H1 (cell line): ENCODE data around the gene CCDC91. TPM values are rescaled to one million over a fixed set of nuclear protein-coding genes. Genes with fewer than 3 reads are reported as not detected.

Experiments
- CTCF ChIA-PET: fragments of 300-600 bp; sonication (Branson Sonifier 250); formaldehyde crosslinking; loops from one replicate; lab custom pipeline; 2021; ENCODE audit not compliant: partially characterized antibody; lab: Charles Lee
- POLR2A ChIA-PET: fragments of 300-600 bp; sonication (Branson Sonifier 250); formaldehyde crosslinking; loops from one replicate; lab custom pipeline; 2021; ENCODE audit warnings: inconsistent platforms; ENCODE audit not compliant: partially characterized antibody; lab: Charles Lee
- DNase-seq, 2 experiments: peaks; one replicate each; pipeline versions ENCODE4 v3.0.0 to v3.0.0-alpha.2; 2010 to 2022; ENCODE audit warnings: low spot score in 2 of 2, low read depth in 1 of 2, mixed read lengths in 1 of 2
- FAIRE-seq: peaks from 2 replicates; lab custom pipeline; 2011; peaks lifted over from hg19 to GRCh38; lab: Jason Lieb, UNC
- H2AFZ ChIP-seq: 2 replicates; pipeline ENCODE4 v1.8.1; 2012; ENCODE audit warnings: low read length, inconsistent platforms
- H2AK5ac ChIP-seq: 2 replicates; pipeline ENCODE4 v1.6.1; 2013; ENCODE audit warnings: low read depth, low read length
- H2BK120ac ChIP-seq: replicated peaks from 2 replicates; pipeline ENCODE3; 2013; ENCODE audit warnings: low read depth, low read length, inconsistent platforms
- H2BK12ac ChIP-seq: 2 replicates; pipeline ENCODE4 v1.6.1; 2013; ENCODE audit warnings: low read depth, low read length
- H2BK15ac ChIP-seq: 2 replicates; pipeline ENCODE4 v1.6.1; 2013; ENCODE audit warnings: low read length
- H2BK20ac ChIP-seq: 2 replicates; pipeline ENCODE4 v1.6.1; 2013; ENCODE audit warnings: low read length
- H2BK5ac ChIP-seq: 2 replicates; pipeline ENCODE4 v1.6.1; 2013; ENCODE audit warnings: low read depth, low read length
- H3K14ac ChIP-seq: 2 replicates; pipeline ENCODE4 v1.6.1; 2013; ENCODE audit warnings: inconsistent platforms; ENCODE audit not compliant: insufficient read length
- H3K18ac ChIP-seq: 2 replicates; pipeline ENCODE4 v1.6.1; 2013; ENCODE audit warnings: low read length; ENCODE audit errors: extremely low read depth
- H3K23ac ChIP-seq: 2 replicates; pipeline ENCODE4 v1.6.1; 2013; ENCODE audit warnings: inconsistent platforms; ENCODE audit not compliant: insufficient read length
- H3K23me2 ChIP-seq: 2 replicates; pipeline ENCODE4 v1.6.1; 2013; ENCODE audit warnings: low read depth, low read length
- H3K27ac ChIP-seq: 2 replicates; pipeline ENCODE4 v1.6.1; 2011; ENCODE audit warnings: low read depth, low read length, inconsistent platforms
- H3K27me3 ChIP-seq, 4 experiments: replicated peaks in 1 of 4; 1 replicate in 1 of 4; 2 replicates in 3 of 4; pipeline versions ENCODE4 v1.6.1 to v1.8.1; 2011 to 2013; ENCODE audit warnings: low read length in 3 of 4, mild to moderate bottlenecking in 3 of 4, inconsistent platforms in 2 of 4, mixed read lengths in 2 of 4, moderate library complexity in 1 of 4; ENCODE audit not compliant: control insufficient read depth in 3 of 4, insufficient read depth in 3 of 4; ENCODE audit errors: extremely low read depth in 1 of 4
- H3K36me3 ChIP-seq, 4 experiments: 2 replicates each; pipeline versions ENCODE4 v1.6.1 to v1.8.1; 2011 to 2013; ENCODE audit warnings: mild to moderate bottlenecking in 4 of 4, low read length in 3 of 4, moderate library complexity in 2 of 4, control low read depth in 1 of 4, inconsistent platforms in 1 of 4; ENCODE audit not compliant: insufficient read depth in 4 of 4, control insufficient read depth in 2 of 4
- H3K4ac ChIP-seq: replicated peaks from 2 replicates; pipeline ENCODE3; 2013; ENCODE audit warnings: low read length, low read depth, mixed read lengths, inconsistent platforms; ENCODE audit not compliant: insufficient read length
- H3K4me1 ChIP-seq, 4 experiments: replicated peaks in 1 of 4; 1 replicate in 1 of 4; 2 replicates in 3 of 4; pipeline versions ENCODE4 v1.6.1 to v1.8.1; 2011 to 2013; ENCODE audit warnings: low read length in 3 of 4, inconsistent platforms in 2 of 4, mixed read lengths in 1 of 4; ENCODE audit not compliant: insufficient read depth in 4 of 4, control insufficient read depth in 3 of 4
- H3K4me2 ChIP-seq, 2 experiments: 2 replicates each; pipeline versions ENCODE4 v1.6.1 to v1.8.1; 2011 to 2013; ENCODE audit warnings: low read depth in 2 of 2, low read length in 2 of 2, control low read depth in 1 of 2, inconsistent platforms in 1 of 2, mild to moderate bottlenecking in 1 of 2; ENCODE audit not compliant: insufficient read depth in 1 of 2
- H3K4me3 ChIP-seq, 4 experiments: fragments of 200-600, 300-600 bp in 1 of 4; sonication (generic), shearing (Covaris generic), sonication (Bioruptor Twin) in 1 of 4; 2 replicates each; pipeline versions ENCODE4 v1.5.1 to v1.8.1; 2011 to 2016; ENCODE audit warnings: low read length in 4 of 4, low read depth in 3 of 4, control low read depth in 2 of 4, inconsistent platforms in 2 of 4, mild to moderate bottlenecking in 2 of 4, mixed read lengths in 1 of 4, moderate library complexity in 1 of 4; ENCODE audit not compliant: insufficient read depth in 2 of 4; ENCODE audit errors: extremely low read depth in 1 of 4
- H3K56ac ChIP-seq: replicated peaks from 2 replicates; pipeline ENCODE3; 2013; ENCODE audit warnings: low read depth, mild to moderate bottlenecking, mixed read lengths, low read length, inconsistent platforms; ENCODE audit not compliant: insufficient read length
- H3K79me1 ChIP-seq: 2 replicates; pipeline ENCODE4 v1.6.1; 2013; ENCODE audit warnings: low read depth, low read length, control low read depth
- H3K79me2 ChIP-seq, 2 experiments: 2 replicates each; pipeline versions ENCODE4 v1.6.1 to v1.8.1; 2012 to 2013; ENCODE audit warnings: low read length in 2 of 2, mild to moderate bottlenecking in 2 of 2, inconsistent platforms in 1 of 2; ENCODE audit not compliant: insufficient read depth in 2 of 2, control insufficient read depth in 1 of 2
- H3K9ac ChIP-seq, 4 experiments: replicated peaks in 1 of 4; 1 replicate in 1 of 4; 2 replicates in 3 of 4; pipeline versions ENCODE4 v1.6.1 to v1.8.1; 2011 to 2013; ENCODE audit warnings: low read depth in 3 of 4, low read length in 3 of 4, control low read depth in 2 of 4, mild to moderate bottlenecking in 2 of 4, moderate library complexity in 2 of 4, inconsistent platforms in 1 of 4; ENCODE audit errors: extremely low read depth in 1 of 4
- H3K9me3 ChIP-seq, 2 experiments: 2 replicates each; pipeline versions ENCODE4 v1.6.1 to v1.8.1; 2012 to 2013; ENCODE audit warnings: mild to moderate bottlenecking in 2 of 2, moderate library complexity in 2 of 2, control low read depth in 1 of 2, inconsistent platforms in 1 of 2, low read depth in 1 of 2, low read length in 1 of 2, mixed read lengths in 1 of 2; ENCODE audit not compliant: insufficient read depth in 2 of 2
- H4K20me1 ChIP-seq, 2 experiments: replicated peaks in 1 of 2; 2 replicates each; pipeline versions ENCODE3 to v1.8.1; 2011 to 2013; ENCODE audit warnings: inconsistent platforms in 2 of 2, low read length in 2 of 2, mild to moderate bottlenecking in 1 of 2; ENCODE audit not compliant: insufficient read depth in 2 of 2, control insufficient read depth in 1 of 2
- H4K5ac ChIP-seq: 2 replicates; pipeline ENCODE4 v1.6.1; 2013; ENCODE audit warnings: low read length, low read depth, mixed read lengths, inconsistent platforms; ENCODE audit not compliant: insufficient read length
- H4K8ac ChIP-seq: 2 replicates; pipeline ENCODE4 v1.8.0; 2013; ENCODE audit warnings: mild to moderate bottlenecking, moderate library complexity, low read length, inconsistent platforms; ENCODE audit not compliant: insufficient read depth; ENCODE audit errors: extremely low read depth
- H4K91ac ChIP-seq: replicated peaks from 2 replicates; pipeline ENCODE3; 2013; ENCODE audit warnings: low read length, mixed read lengths, inconsistent platforms; ENCODE audit not compliant: insufficient read length
- FOSL1 ChIP-seq: IDR thresholded peaks from 2 replicates; pipeline ENCODE4 v1.6.1; 2011; ENCODE audit warnings: mild to moderate bottlenecking, low read depth, low read length, moderate library complexity; ENCODE audit not compliant: insufficient read depth
- GABPA ChIP-seq: IDR thresholded peaks from 2 replicates; pipeline ENCODE4 v1.6.1; 2011; ENCODE audit warnings: mild to moderate bottlenecking, low read length, moderate library complexity, borderline replicate concordance; ENCODE audit not compliant: insufficient read depth
- HDAC2 ChIP-seq, 2 experiments: fragments of 300-600 bp in 1 of 2; sonication (generic) in 1 of 2; IDR thresholded peaks; 2 replicates each; pipeline ENCODE4 v1.6.1; 2011 to 2012; ENCODE audit warnings: low read depth in 2 of 2, low read length in 2 of 2, mild to moderate bottlenecking in 2 of 2, moderate library complexity in 2 of 2, borderline replicate concordance in 1 of 2, inconsistent platforms in 1 of 2
- KDM4A ChIP-seq: IDR thresholded peaks from one replicate; pipeline ENCODE4 v1.7.1; 2012; ENCODE audit warnings: low read depth, mild to moderate bottlenecking, moderate library complexity, low read length, inconsistent platforms; ENCODE audit not compliant: severe bottlenecking
- NANOG ChIP-seq: IDR thresholded peaks from 2 replicates; pipeline ENCODE4 v1.6.1; 2011; ENCODE audit warnings: low read length, low read depth, mild to moderate bottlenecking, inconsistent platforms; ENCODE audit not compliant: insufficient read depth, poor library complexity, severe bottlenecking
- POLR2AphosphoS5 ChIP-seq: IDR thresholded peaks from 2 replicates; pipeline ENCODE4 v1.6.1; 2011; ENCODE audit warnings: low read depth, low read length
- RNF2 ChIP-seq: fragments of 200-900, 300-1000 bp; sonication (generic); IDR thresholded peaks from 2 replicates; pipeline ENCODE4 v1.7.1; 2016; ENCODE audit warnings: borderline replicate concordance, low read depth, mild to moderate bottlenecking, antibody characterized with exemption, low read length; ENCODE audit not compliant: poor library complexity, severe bottlenecking; ENCODE audit errors: missing control alignments
- RXRA ChIP-seq: IDR thresholded peaks from 2 replicates; pipeline ENCODE4 v1.6.1; 2011; ENCODE audit warnings: low read depth, mild to moderate bottlenecking, low read length, moderate library complexity; ENCODE audit not compliant: insufficient read depth
- SP2 ChIP-seq: IDR thresholded peaks from 2 replicates; pipeline ENCODE4 v1.6.1; 2012; ENCODE audit warnings: mild to moderate bottlenecking, low read length, inconsistent platforms
- WGBS, 2 experiments: shearing (Covaris generic) in 1 of 2; methylation state at CpG; one replicate each; pipeline versions ENCODE4 v1.1.6 to v1.1.7; 2013 to 2015; ENCODE audit warnings: low lambda C conversion rate in 2 of 2, mixed read lengths in 2 of 2, inconsistent platforms in 1 of 2, low coverage in 1 of 2, missing lambda C conversion rate in 1 of 2; ENCODE audit not compliant: insufficient replicate concordance in 2 of 2, insufficient coverage in 1 of 2, insufficient read length in 1 of 2; ENCODE audit errors: extremely low coverage in 1 of 2, missing lambda C conversion rate in 1 of 2; 5-methylcytosine and 5-hydroxymethylcytosine counted together
- polyA plus RNA-seq, 7 experiments: library from polyadenylated mRNA; depleted of rRNA in 3 of 7; stranded (reverse) in 5 of 7; unstranded in 2 of 7; fragments of >200 nt in 5 of 7; fragments of 200-250 nt in 2 of 7; gene quantifications; 1 replicate in 5 of 7; 2 replicates in 1 of 7; 4 replicates in 1 of 7; pipeline versions ENCODE4 v1.2.1 to v1.2.3, GENCODE V29; 2011 to 2013; ENCODE audit warnings: missing spikeins in 2 of 7, mixed read lengths in 2 of 7
- total RNA-seq: library from RNA; stranded (reverse); fragmentation: NEBNext Ultra II Directional; extraction: Animal tissue kit (Norgen Biotek cat#: 25700); gene quantifications from 2 replicates; pipeline ENCODE4 v1.2.1, GENCODE V29; 2021

Gene CCDC91
- total and polyA plus RNA-seq, 2 of the 8 experiments (the other 6 are each of a cell fraction or from before 2014, with no cell fraction given): 8.6 to 23.1 TPM

DNA sequence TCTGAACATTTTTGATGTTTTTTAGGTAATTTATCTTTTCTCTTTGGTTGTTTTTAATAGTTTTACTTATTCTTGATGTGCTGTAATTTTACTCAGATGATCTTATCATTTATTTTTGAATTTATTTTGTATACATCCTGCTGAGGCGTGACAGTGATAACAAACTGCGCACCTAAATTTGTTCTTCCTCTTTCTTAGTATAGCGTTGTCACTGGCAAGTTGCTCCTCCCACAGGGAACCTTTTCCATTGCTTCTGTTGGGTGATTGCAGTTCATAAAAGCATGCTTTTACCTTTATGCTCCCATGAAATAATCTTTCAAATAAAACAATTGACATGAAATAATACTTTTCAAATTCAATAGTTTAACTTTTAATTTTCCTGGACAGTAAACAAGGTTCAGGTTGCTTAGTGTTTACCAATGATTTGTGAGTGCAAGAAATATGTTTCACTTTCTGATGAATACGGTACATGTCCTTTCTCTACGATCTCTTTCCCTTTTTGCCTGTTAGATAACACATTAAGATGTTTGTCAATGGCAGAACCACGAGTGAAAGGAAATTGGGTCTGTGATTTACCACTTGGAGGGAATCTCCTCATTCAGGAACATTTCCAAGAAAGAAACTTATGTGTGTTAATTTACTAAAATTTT lies 223.3 kb downstream of the CCDC91 start:
- DNase-seq (no peak), FAIRE-seq (no peak)
- Histone ChIP-seq H2AK5ac (no peak overlapping the region), H2AFZ (no peak overlapping the region), H4K8ac (no peak overlapping the region), H3K23ac (no peak overlapping the region), H3K79me1 (no peaks in the 10 kb centered on the region), H3K56ac (no peak overlapping the region), H3K4me2 (no peak overlapping the region), H3K27ac (no peak overlapping the region), H2BK120ac (no peak overlapping the region), H4K91ac (no peak overlapping the region), H3K4me3 (no peak overlapping the region), H2BK15ac (no peak overlapping the region), H4K20me1 (no peaks in the 10 kb centered on the region), H3K9me3 (no peaks in the 10 kb centered on the region), H2BK20ac (no peak overlapping the region), H3K4ac (no peak overlapping the region), H3K27me3 (no peaks in the 10 kb centered on the region), H3K9ac (no peak overlapping the region), H4K5ac (no peak overlapping the region), H2BK12ac (no peak overlapping the region), H3K36me3 (no peaks in the 10 kb centered on the region; a peak in 1 of 8 replicates), H3K14ac (no peak overlapping the region), H3K4me1 (peaks cover 0 to 4% (median 2%) of the 10 kb centered on the region in 4 experiments; a peak in 4 of 7 replicates), H2BK5ac (no peak overlapping the region; the same call in 1 of the 2 replicates), H3K18ac (no peak overlapping the region), H3K23me2 (no peaks in the 10 kb centered on the region), H3K79me2 (no peaks in the 10 kb centered on the region)
- TF ChIP-seq NANOG: no peak
- TF ChIP-seq POLR2AphosphoS5: no peak
- no peak for TF ChIP-seq KDM4A
- TF ChIP-seq HDAC2 (IDR thresholded peaks at IDR 0.05; ENCODE audit: borderline replicate concordance in 1 of 2, low read depth in 2 of 2, low read length in 2 of 2): no peak
- TF ChIP-seq RXRA: no peak
- no peak for TF ChIP-seq SP2
- no peak for TF ChIP-seq RNF2
- TF ChIP-seq FOSL1: no peak
- no peak for TF ChIP-seq GABPA
- WGBS, 2 experiments: 95% methylated on average over 6 of the region's 6 CpGs; no CpG with 5 or more reads in 1 of the 2 experiments
- ChIA-PET CTCF (no interaction called here), POLR2A (no interaction called here)
